SK-N-SH (cell line): Measurements from ENCODE around the gene TSPAN11.

Experiments used
- CTCF ChIP-seq: fragments of 200-600 bp; sonication (generic); IDR thresholded peaks from 2 replicates; pipeline ENCODE4 v1.6.1; 2017; ENCODE audit warnings: antibody characterized with exemption, mild to moderate bottlenecking, moderate library complexity
- MXI1 ChIP-seq: IDR thresholded peaks from 2 replicates; pipeline ENCODE4 v1.6.1; 2012; ENCODE audit warnings: mild to moderate bottlenecking, low read depth, low read length, improper control_type of control experiment
- REST ChIP-seq: IDR thresholded peaks from 2 replicates; pipeline ENCODE4 v1.6.1; 2012; ENCODE audit warnings: mild to moderate bottlenecking, low read depth, low read length, moderate library complexity
- TEAD4 ChIP-seq: IDR thresholded peaks from 2 replicates; pipeline ENCODE4 v1.4.0; 2012; ENCODE audit warnings: mild to moderate bottlenecking, borderline replicate concordance; ENCODE audit not compliant: insufficient read depth

GRCh38 chr12:31011336-31011735, 84.8 kb downstream of the TSPAN11 start:
- no peak for TF ChIP-seq REST
- TF ChIP-seq TEAD4 = no peak
- no peak for TF ChIP-seq MXI1
- TF ChIP-seq CTCF = no peak
